ENCODE data around the gene EIPR1. TPM values are rescaled to one million over a fixed set of nuclear protein-coding genes. Genes with fewer than 3 reads are reported as not detected.

The EIPR1 gene
- polyA plus RNA-seq, 1 experiment: 49.2 TPM

GRCh38 chr2:3254442-3254941 lies 123.1 kb downstream of the EIPR1 start:
- Histone ChIP-seq H3K4me3 (ENCODE audit: low read depth, low read length) (no peak overlapping the region), H3K36me3 (ENCODE audit: control insufficient read depth, insufficient read depth, low read length) (peaks cover 1% of the 10 kb centered on the region; the same call in 1 of the 2 replicates), H3K27me3 (ENCODE audit: control insufficient read depth, insufficient read depth, low read length) (no peaks in the 10 kb centered on the region)
- TF ChIP-seq CTCF (IDR thresholded peaks at IDR 0.05; ENCODE audit: insufficient read depth, low read depth, low read length): no peak
- ChIA-PET CTCF (interaction anchor here (1.2 kb wide), 1 partner anchor 10 kb away, joined by 3 read pairs; no protein-coding TSS in a partner anchor), POLR2A (no interaction called here)
- no peak for DNase-seq (ENCODE audit: low read depth)

GRCh38 chr2:3253913-3254441 lies 123.6 kb downstream of the EIPR1 start:
- no peak for TF ChIP-seq CTCF (IDR thresholded peaks at IDR 0.05; ENCODE audit: insufficient read depth, low read depth, low read length)
- ChIA-PET POLR2A (no interaction called here), CTCF (interaction anchor here (1.2 kb wide), 1 partner anchor 11 kb away, joined by 3 read pairs; no protein-coding TSS in a partner anchor)
- Histone ChIP-seq H3K36me3 (ENCODE audit: control insufficient read depth, insufficient read depth, low read length) (peaks cover 1% of the 10 kb centered on the region; the same call in 1 of the 2 replicates), H3K4me3 (ENCODE audit: low read depth, low read length) (no peak overlapping the region), H3K27me3 (ENCODE audit: control insufficient read depth, insufficient read depth, low read length) (no peaks in the 10 kb centered on the region)
- DNase-seq (ENCODE audit: low read depth): no peak

DNA sequence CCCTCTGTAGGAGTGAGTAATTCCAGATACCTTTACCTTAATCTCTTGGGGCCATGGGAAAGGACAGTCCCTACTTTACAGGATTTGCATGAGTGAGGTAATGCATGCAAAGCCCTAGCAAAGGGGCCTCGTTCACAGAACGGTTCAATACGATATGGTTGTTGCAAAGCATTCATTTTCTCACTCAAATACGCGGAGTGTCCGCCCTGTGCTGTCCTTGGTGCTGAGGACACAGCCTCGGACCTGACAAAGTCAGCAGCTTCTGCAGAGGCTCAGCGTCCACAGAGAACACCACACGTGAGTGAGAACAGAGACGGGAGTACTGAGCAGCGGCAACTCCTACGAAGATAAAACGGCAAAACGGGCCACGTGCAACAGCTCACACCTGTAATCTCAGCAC lies 125.7 kb downstream of the EIPR1 start:
- ChIA-PET POLR2A (no interaction called here), CTCF (no interaction called here)
- DNase-seq (ENCODE audit: low read depth): no peak
- H3K4me3 ChIP-seq (ENCODE audit: low read depth, low read length): no peak overlapping the region
- peaks cover 1% of the 10 kb centered on the region; the same call in 1 of the 2 replicates for H3K36me3 ChIP-seq (ENCODE audit: control insufficient read depth, insufficient read depth, low read length)
- H3K27me3 ChIP-seq (ENCODE audit: control insufficient read depth, insufficient read depth, low read length): no peaks in the 10 kb centered on the region
- TF ChIP-seq CTCF (IDR thresholded peaks at IDR 0.05; ENCODE audit: insufficient read depth, low read depth, low read length): no peak

- no peak for DNase-seq (ENCODE audit: low read depth)
- H3K27me3 ChIP-seq (ENCODE audit: control insufficient read depth, insufficient read depth, low read length): no peaks in the 10 kb centered on the region
- POLR2A ChIA-PET: no interaction called here
- H3K36me3 ChIP-seq (ENCODE audit: control insufficient read depth, insufficient read depth, low read length): peaks cover 1% of the 10 kb centered on the region; the same call in 1 of the 2 replicates
- TF ChIP-seq CTCF (IDR thresholded peaks at IDR 0.05; ENCODE audit: insufficient read depth, low read depth, low read length): no peak
- CTCF ChIA-PET: no interaction called here
- no peak overlapping the region for H3K4me3 ChIP-seq (ENCODE audit: low read depth, low read length)
These were observed 128.1 kb downstream of the EIPR1 start for GRCh38 chr2:3249476-3249962.

- Histone ChIP-seq H3K36me3 (ENCODE audit: control insufficient read depth, insufficient read depth, low read length) (peaks cover 1% of the 10 kb centered on the region; the same call in 1 of the 2 replicates), H3K4me3 (ENCODE audit: low read depth, low read length) (no peak overlapping the region), H3K27me3 (ENCODE audit: control insufficient read depth, insufficient read depth, low read length) (no peaks in the 10 kb centered on the region)
- POLR2A ChIA-PET: no interaction called here
- CTCF ChIA-PET: interaction anchor here (0.6 kb wide), 1 partner anchor 624 kb away, joined by 3 read pairs; no protein-coding TSS in a partner anchor
- DNase-seq (ENCODE audit: low read depth): no peak
- TF ChIP-seq CTCF (IDR thresholded peaks at IDR 0.05; ENCODE audit: insufficient read depth, low read depth, low read length): no peak
These were observed 128.7 kb downstream of the EIPR1 start for GRCh38 chr2:3248754-3249475.
